ENCODE data around the gene FSCB. TPM values are rescaled to one million over a fixed set of nuclear protein-coding genes. Genes with fewer than 3 reads are reported as not detected.

FSCB gene
- total RNA-seq, 1 experiment from 2014 or later: not detected

DNA sequence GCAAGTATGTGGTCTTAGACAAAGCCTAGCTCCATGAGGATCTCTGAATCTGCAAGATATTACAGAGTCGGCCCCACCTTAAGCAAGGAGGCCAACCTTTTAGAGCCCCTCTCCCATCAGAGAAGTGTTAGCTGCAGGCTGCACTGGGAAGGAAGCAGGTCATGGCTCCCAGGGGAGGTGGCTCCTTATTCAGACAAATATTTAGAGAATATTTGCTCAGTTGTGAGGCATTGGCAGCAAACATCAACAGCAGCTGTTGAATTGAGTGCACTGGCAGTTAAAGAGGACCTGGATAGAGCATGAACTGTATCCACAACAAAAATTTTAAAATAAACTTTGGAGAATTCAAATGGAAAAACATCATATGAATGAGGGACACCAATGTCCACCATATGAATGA lies 44.7 kb downstream of the FSCB start (continued):
- TF ChIP-seq, protein P1, sequence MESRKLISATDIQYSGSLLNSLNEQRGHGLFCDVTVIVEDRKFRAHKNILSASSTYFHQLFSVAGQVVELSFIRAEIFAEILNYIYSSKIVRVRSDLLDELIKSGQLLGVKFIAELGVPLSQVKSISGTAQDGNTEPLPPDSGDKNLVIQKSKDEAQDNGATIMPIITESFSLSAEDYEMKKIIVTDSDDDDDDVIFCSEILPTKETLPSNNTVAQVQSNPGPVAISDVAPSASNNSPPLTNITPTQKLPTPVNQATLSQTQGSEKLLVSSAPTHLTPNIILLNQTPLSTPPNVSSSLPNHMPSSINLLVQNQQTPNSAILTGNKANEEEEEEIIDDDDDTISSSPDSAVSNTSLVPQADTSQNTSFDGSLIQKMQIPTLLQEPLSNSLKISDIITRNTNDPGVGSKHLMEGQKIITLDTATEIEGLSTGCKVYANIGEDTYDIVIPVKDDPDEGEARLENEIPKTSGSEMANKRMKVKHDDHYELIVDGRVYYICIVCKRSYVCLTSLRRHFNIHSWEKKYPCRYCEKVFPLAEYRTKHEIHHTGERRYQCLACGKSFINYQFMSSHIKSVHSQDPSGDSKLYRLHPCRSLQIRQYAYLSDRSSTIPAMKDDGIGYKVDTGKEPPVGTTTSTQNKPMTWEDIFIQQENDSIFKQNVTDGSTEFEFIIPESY (IDR thresholded peaks at IDR 0.05; ENCODE audit: extremely low read depth, insufficient replicate concordance, low read length): no peak
- TF ChIP-seq RAD21 (IDR thresholded peaks at IDR 0.05; ENCODE audit: low read depth): no peak

DNA sequence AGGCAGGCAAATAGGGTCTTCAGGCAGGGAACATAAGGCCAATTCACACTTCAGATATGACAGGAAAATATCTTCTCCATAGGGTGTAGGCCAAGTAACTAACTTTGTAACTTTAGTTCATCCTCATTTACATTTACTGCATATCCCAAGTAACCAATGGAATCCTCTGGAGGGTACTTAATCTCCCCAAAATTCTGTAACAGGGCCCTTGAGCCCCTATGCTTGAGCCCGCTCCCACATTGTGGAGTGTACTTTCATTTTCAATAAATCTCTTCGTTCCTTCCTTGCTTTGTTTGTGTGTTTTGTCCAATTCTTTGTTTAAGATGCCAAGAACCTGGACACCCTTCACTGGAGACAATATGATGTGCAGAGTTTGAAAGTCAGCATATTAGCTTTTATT lies 45.3 kb downstream of the FSCB start:
- Histone ChIP-seq H2AFZ (ENCODE audit: low read depth, low read length, poor library complexity, severe bottlenecking) (no peak overlapping the region), H3K4me3 (replicated peaks in 1 of 2; ENCODE audit: low read depth in 1 of 2, low read length in 2 of 2) (no peak overlapping the region), H3K79me2 (ENCODE audit: insufficient read depth, low read length) (no peaks in the 10 kb centered on the region), H3K9me3 (ENCODE audit: control insufficient read depth in 1 of 2, insufficient read depth in 1 of 2, low read depth in 1 of 2, low read length in 2 of 2) (no peaks in the 10 kb centered on the region), H3K9ac (ENCODE audit: low read length) (no peak overlapping the region), H4K20me1 (ENCODE audit: insufficient read depth) (no peaks in the 10 kb centered on the region), H3K27me3 (ENCODE audit: insufficient read depth, low read length) (no peaks in the 10 kb centered on the region), H3K4me1 (ENCODE audit: control insufficient read depth in 1 of 2, insufficient read depth in 2 of 2, low read length in 2 of 2) (no peaks in the 10 kb centered on the region), H3K9me2 (ENCODE audit: insufficient read depth) (no peaks in the 10 kb centered on the region), H3K4me2 (ENCODE audit: low read length) (no peak overlapping the region), H3K27ac (ENCODE audit: low read depth, low read length) (no peak overlapping the region), H3K36me3 (ENCODE audit: control insufficient read depth in 1 of 2, insufficient read depth in 2 of 2, low read length in 2 of 2) (no peaks in the 10 kb centered on the region; a peak in 1 of 4 replicates)
- no peak for ATAC-seq
- ChIA-PET RAD21 (ENCODE audit: low non-redundant PET in 1 of 2, low total read pairs in 2 of 2, uncharacterized antibody in 2 of 2, unreplicated experiment in 2 of 2) (no interaction called here), CTCF (no interaction called here), POLR2A (no interaction called here)
- intact Hi-C loops (cut with micrococcal nuclease): no loop called here
- TF ChIP-seq ZFX (IDR thresholded peaks at IDR 0.05) (no peak), ELF1 (IDR thresholded peaks at IDR 0.05; ENCODE audit: borderline replicate concordance, low read depth) (no peak), SIN3A (IDR thresholded peaks at IDR 0.05; ENCODE audit: low read depth) (no peak), SP1 (IDR thresholded peaks at IDR 0.05; ENCODE audit: low read depth) (no peak), CBX3 (IDR thresholded peaks at IDR 0.05; ENCODE audit: low read depth) (no peak), TCF7L2 (IDR thresholded peaks at IDR 0.05; ENCODE audit: borderline replicate concordance, extremely low read depth, insufficient read depth, insufficient read length) (no peak), SRF (IDR thresholded peaks at IDR 0.05; ENCODE audit: low read depth) (no peak), POLR2A (IDR thresholded peaks at IDR 0.05; ENCODE audit: borderline replicate concordance, extremely low read depth, insufficient read depth, insufficient read length) (no peak), RAD21 (IDR thresholded peaks at IDR 0.05; ENCODE audit: low read depth) (no peak), CEBPB (IDR thresholded peaks at IDR 0.05; ENCODE audit: low read depth) (no peak), JUND (IDR thresholded peaks at IDR 0.05) (no peak), EZH2phosphoT487 (IDR thresholded peaks at IDR 0.05; ENCODE audit: borderline replicate concordance) (no peak), POLR2AphosphoS5 (IDR thresholded peaks at IDR 0.05; ENCODE audit: low read depth, low read length) (no peak)
- TF ChIP-seq, protein P2, sequence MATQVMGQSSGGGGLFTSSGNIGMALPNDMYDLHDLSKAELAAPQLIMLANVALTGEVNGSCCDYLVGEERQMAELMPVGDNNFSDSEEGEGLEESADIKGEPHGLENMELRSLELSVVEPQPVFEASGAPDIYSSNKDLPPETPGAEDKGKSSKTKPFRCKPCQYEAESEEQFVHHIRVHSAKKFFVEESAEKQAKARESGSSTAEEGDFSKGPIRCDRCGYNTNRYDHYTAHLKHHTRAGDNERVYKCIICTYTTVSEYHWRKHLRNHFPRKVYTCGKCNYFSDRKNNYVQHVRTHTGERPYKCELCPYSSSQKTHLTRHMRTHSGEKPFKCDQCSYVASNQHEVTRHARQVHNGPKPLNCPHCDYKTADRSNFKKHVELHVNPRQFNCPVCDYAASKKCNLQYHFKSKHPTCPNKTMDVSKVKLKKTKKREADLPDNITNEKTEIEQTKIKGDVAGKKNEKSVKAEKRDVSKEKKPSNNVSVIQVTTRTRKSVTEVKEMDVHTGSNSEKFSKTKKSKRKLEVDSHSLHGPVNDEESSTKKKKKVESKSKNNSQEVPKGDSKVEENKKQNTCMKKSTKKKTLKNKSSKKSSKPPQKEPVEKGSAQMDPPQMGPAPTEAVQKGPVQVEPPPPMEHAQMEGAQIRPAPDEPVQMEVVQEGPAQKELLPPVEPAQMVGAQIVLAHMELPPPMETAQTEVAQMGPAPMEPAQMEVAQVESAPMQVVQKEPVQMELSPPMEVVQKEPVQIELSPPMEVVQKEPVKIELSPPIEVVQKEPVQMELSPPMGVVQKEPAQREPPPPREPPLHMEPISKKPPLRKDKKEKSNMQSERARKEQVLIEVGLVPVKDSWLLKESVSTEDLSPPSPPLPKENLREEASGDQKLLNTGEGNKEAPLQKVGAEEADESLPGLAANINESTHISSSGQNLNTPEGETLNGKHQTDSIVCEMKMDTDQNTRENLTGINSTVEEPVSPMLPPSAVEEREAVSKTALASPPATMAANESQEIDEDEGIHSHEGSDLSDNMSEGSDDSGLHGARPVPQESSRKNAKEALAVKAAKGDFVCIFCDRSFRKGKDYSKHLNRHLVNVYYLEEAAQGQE (IDR thresholded peaks at IDR 0.05; ENCODE audit: low read depth): no peak
- TF ChIP-seq, protein P3, sequence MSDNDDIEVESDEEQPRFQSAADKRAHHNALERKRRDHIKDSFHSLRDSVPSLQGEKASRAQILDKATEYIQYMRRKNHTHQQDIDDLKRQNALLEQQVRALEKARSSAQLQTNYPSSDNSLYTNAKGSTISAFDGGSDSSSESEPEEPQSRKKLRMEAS (IDR thresholded peaks at IDR 0.05): no peak
- TF ChIP-seq, protein P1 (IDR thresholded peaks at IDR 0.05; ENCODE audit: extremely low read depth, insufficient replicate concordance, low read length): no peak
- no TSS peak for BruUV-seq (replicated peaks)
- DNase-seq (ENCODE audit: low read depth, low spot score): no peak
